ENCODE results near the gene IFT122.

DNA sequence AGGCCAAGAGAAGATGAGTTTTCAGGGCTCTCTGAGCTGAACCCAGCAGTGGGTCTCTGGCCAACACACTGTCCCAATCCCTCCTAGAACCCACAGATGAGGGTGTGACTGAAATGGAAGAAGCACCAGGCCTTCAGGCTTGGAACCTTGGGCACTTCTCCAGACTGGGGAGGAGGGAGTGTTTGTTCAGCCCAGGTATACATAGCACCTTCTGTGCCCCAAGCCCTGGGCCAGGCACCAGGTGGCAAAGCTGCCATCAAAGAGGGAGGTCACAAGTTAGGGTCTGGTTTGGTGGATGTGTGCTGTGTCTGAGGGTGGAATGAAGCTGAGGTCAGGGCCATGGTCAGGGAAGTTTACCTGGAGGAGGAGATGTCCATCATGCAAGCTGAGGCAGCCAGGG lies 72.6 kb downstream of the IFT122 start:
- TF ChIP-seq, protein P1, sequence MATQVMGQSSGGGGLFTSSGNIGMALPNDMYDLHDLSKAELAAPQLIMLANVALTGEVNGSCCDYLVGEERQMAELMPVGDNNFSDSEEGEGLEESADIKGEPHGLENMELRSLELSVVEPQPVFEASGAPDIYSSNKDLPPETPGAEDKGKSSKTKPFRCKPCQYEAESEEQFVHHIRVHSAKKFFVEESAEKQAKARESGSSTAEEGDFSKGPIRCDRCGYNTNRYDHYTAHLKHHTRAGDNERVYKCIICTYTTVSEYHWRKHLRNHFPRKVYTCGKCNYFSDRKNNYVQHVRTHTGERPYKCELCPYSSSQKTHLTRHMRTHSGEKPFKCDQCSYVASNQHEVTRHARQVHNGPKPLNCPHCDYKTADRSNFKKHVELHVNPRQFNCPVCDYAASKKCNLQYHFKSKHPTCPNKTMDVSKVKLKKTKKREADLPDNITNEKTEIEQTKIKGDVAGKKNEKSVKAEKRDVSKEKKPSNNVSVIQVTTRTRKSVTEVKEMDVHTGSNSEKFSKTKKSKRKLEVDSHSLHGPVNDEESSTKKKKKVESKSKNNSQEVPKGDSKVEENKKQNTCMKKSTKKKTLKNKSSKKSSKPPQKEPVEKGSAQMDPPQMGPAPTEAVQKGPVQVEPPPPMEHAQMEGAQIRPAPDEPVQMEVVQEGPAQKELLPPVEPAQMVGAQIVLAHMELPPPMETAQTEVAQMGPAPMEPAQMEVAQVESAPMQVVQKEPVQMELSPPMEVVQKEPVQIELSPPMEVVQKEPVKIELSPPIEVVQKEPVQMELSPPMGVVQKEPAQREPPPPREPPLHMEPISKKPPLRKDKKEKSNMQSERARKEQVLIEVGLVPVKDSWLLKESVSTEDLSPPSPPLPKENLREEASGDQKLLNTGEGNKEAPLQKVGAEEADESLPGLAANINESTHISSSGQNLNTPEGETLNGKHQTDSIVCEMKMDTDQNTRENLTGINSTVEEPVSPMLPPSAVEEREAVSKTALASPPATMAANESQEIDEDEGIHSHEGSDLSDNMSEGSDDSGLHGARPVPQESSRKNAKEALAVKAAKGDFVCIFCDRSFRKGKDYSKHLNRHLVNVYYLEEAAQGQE (IDR thresholded peaks at IDR 0.05; ENCODE audit: insufficient replicate concordance, low read depth), result no peak
- TF ChIP-seq, protein P2, sequence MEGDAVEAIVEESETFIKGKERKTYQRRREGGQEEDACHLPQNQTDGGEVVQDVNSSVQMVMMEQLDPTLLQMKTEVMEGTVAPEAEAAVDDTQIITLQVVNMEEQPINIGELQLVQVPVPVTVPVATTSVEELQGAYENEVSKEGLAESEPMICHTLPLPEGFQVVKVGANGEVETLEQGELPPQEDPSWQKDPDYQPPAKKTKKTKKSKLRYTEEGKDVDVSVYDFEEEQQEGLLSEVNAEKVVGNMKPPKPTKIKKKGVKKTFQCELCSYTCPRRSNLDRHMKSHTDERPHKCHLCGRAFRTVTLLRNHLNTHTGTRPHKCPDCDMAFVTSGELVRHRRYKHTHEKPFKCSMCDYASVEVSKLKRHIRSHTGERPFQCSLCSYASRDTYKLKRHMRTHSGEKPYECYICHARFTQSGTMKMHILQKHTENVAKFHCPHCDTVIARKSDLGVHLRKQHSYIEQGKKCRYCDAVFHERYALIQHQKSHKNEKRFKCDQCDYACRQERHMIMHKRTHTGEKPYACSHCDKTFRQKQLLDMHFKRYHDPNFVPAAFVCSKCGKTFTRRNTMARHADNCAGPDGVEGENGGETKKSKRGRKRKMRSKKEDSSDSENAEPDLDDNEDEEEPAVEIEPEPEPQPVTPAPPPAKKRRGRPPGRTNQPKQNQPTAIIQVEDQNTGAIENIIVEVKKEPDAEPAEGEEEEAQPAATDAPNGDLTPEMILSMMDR (IDR thresholded peaks at IDR 0.05; ENCODE audit: insufficient read depth, low read length), result no peak
- TF ChIP-seq POLR2AphosphoS5 (IDR thresholded peaks at IDR 0.05; ENCODE audit: low read depth), result no peak
